ENCODE results near the gene DCUN1D1.
"Not testable (repeated sequence)": the region's sequence is repeated elsewhere in the genome, so short reads cannot be mapped to it uniquely, and the experiment has no call there.

GRCh38 chr3:182993486-182994201 lies 13.3 kb upstream of the DCUN1D1 start:
- not testable (repeated sequence) for TF ChIP-seq CTCF (conservative IDR thresholded peaks at IDR 0.05); ZFX (IDR thresholded peaks at IDR 0.05)

Data from C4-2B (cell line).